HCT116 (cell line): ENCODE data around the gene ZNF222.

ENCODE experiments used
- CTCF ChIP-seq, 3 experiments: fragments of 200-600 bp in 1 of 3; sonication (generic) in 1 of 3; IDR thresholded peaks in 2 of 3; conservative IDR thresholded peaks in 1 of 3; 2 replicates each; pipeline ENCODE4 v1.5.1; 2012 to 2017; ENCODE audit warnings: low read depth in 2 of 3, low read length in 2 of 3, antibody characterized with exemption in 1 of 3, borderline replicate concordance in 1 of 3, control low read depth in 1 of 3, mild to moderate bottlenecking in 1 of 3, mixed read lengths in 1 of 3, mixed run types in 1 of 3, moderate library complexity in 1 of 3; ENCODE audit not compliant: insufficient read depth in 1 of 3
- POLR2AphosphoS5 ChIP-seq: IDR thresholded peaks from 2 replicates; pipeline ENCODE4 v1.6.1; 2011; ENCODE audit warnings: mild to moderate bottlenecking, low read depth, low read length, moderate library complexity
- RAD21 ChIP-seq: IDR thresholded peaks from 2 replicates; pipeline ENCODE4 v1.6.1; 2012; ENCODE audit warnings: low read depth, mild to moderate bottlenecking
- SIN3A ChIP-seq: IDR thresholded peaks from 2 replicates; pipeline ENCODE4 v1.6.1; 2012; ENCODE audit warnings: low read depth
- TCF7L2 ChIP-seq: IDR thresholded peaks from 2 replicates; pipeline ENCODE4 v1.7.0; 2011; ENCODE audit warnings: borderline replicate concordance, inconsistent platforms; ENCODE audit not compliant: insufficient read depth, insufficient read length; ENCODE audit errors: extremely low read depth
- YY1 ChIP-seq: IDR thresholded peaks from 2 replicates; pipeline ENCODE4 v1.6.1; 2011; ENCODE audit warnings: low read length, low read depth, moderate library complexity, mild to moderate bottlenecking; ENCODE audit not compliant: insufficient replicate concordance; ENCODE audit errors: extremely low read depth
- ZNF274 ChIP-seq: fragments of 200-500 bp; sonication (Bioruptor generic); IDR thresholded peaks from 2 replicates; pipeline ENCODE4 v1.6.1; 2014; ENCODE audit warnings: mild to moderate bottlenecking, low read depth, low read length, inconsistent platforms

- TF ChIP-seq TCF7L2 (no peak), YY1 (no peak), POLR2AphosphoS5 (no peak), CTCF (IDR thresholded peaks at IDR 0.05 in 2 of 3, conservative IDR thresholded peaks at IDR 0.05 in 1 of 3; ENCODE audit: borderline replicate concordance in 1 of 3, insufficient read depth in 1 of 3, low read depth in 2 of 3, low read length in 2 of 3) (no peak), RAD21 (no peak), ZNF274 (no peak), SIN3A (no peak)
Measured at GRCh38 chr19:44002212-44002565, 23.0 kb upstream of the ZNF222 start.
